ENCODE data around the gene INSRR.

Gene INSRR

GRCh38 chr1:156873659-156874058 is 14.7 kb upstream of the INSRR start:
- no peak for DNase-seq

GRCh38 chr1:156869455-156869854 is 10.5 kb upstream of the INSRR start:
- DNase-seq: no peak

GRCh38 chr1:156868341-156868740 is 9.4 kb upstream of the INSRR start:
- no peak for DNase-seq

- DNase-seq: no peak
These were observed 7.5 kb upstream of the INSRR start for GRCh38 chr1:156866249-156866909.

GRCh38 chr1:156865865-156866248 is 6.9 kb upstream of the INSRR start:
- DNase-seq: no peak

GRCh38 chr1:156865258-156865657 is 6.3 kb upstream of the INSRR start:
- no peak for DNase-seq

- DNase-seq: no peak
These were observed 5.9 kb upstream of the INSRR start for GRCh38 chr1:156864796-156865195.

- DNase-seq: no peak
These were observed 4.7 kb upstream of the INSRR start for GRCh38 chr1:156863631-156864030.

- DNase-seq: no peak
These were observed 4.2 kb upstream of the INSRR start for GRCh38 chr1:156862997-156863599.

GRCh38 chr1:156862584-156862983 is 3.7 kb upstream of the INSRR start:
- DNase-seq: no peak

GRCh38 chr1:156860628-156861423 is 1.9 kb upstream of the INSRR start, which contains the start of gene NTRK1:
TSS of gene NTRK1 (plus strand) at chr1:156860865. CDS start at chr1:156860935, 70 bp downstream.
- DNase-seq: no peak

GRCh38 chr1:156860113-156860627 is 1.3 kb upstream of the INSRR start:
- DNase-seq: peak; percentile 18

- DNase-seq: no peak
These were observed 701 bp upstream of the INSRR start for GRCh38 chr1:156859523-156860112.

GRCh38 chr1:156858555-156858956 is 361 bp downstream of the INSRR start:
- no peak for DNase-seq

GRCh38 chr1:156857532-156857931 is 1.4 kb downstream of the INSRR start:
- no peak for DNase-seq

- peak; percentile 19 for DNase-seq
These were observed 2.6 kb downstream of the INSRR start for GRCh38 chr1:156856282-156856785.

GRCh38 chr1:156854634-156855033 is 4.3 kb downstream of the INSRR start:
- DNase-seq: no peak

- DNase-seq: no peak
These were observed 5.2 kb downstream of the INSRR start for GRCh38 chr1:156853761-156854160.

- DNase-seq: no peak
These were observed 6.5 kb downstream of the INSRR start for GRCh38 chr1:156852418-156852874.

GRCh38 chr1:156851779-156852417 is 7.0 kb downstream of the INSRR start:
- DNase-seq: no peak

- DNase-seq: no peak
These were observed 9.8 kb downstream of the INSRR start for GRCh38 chr1:156849151-156849496.

GRCh38 chr1:156848461-156849150 is 10.3 kb downstream of the INSRR start:
- DNase-seq: no peak

Measured in inflammatory macrophage treated with lipopolysaccharide for 4 hours (primary cell).